GM19025 (cell line): ENCODE measurements around the gene PRDM16.

ENCODE experiments used
- ATAC-seq: cut with Tn5 transposase; IDR thresholded peaks from one replicate; pipeline ENCODE4 v1.9.1; 2021; ENCODE audit warnings: mild to moderate bottlenecking, low read depth, moderate library complexity; ENCODE audit not compliant: unreplicated experiment

Gene PRDM16

DNA sequence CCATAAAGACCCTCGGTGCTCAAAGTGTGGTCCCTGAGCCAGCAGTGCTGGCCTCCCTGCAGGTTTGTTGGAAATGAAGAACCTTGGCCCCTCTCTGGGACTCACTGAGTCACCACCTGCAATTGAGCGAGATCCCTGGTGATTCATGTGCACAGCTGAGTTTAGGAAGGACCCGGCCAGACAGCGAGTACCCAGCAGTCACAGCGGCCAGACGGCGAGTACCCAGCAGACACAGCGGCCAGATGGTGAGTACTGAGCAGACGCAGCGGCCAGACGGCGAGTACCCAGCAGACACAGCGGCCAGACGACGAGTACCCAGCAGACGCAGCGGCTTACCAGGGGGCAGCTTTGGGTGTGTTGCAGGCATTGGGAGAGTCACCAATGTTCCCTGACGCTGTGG lies 123.8 kb downstream of the PRDM16 start:
- no peak for ATAC-seq

DNA sequence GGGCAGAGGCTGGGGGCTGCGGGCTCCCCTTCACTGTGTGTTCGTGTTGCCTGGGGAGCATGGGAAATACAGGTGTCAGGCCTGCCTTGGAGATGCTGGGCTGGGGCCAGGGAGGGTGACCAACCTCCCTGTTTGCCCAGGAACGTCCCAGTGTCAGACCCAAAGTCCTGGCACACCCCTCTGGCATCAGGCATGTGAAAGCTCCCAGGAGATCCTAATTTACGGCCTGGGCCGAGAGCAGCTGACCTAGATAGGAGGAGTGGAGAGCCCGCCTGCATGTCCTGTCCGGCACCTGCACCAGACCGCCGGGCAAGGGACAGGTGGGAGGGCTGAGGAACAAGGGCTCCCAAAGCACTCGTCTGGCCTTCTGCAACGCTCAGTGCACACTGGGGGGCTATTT lies 124.8 kb downstream of the PRDM16 start:
- no peak for ATAC-seq

GRCh38 chr1:3194760-3195479 lies 125.9 kb downstream of the PRDM16 start:
- ATAC-seq: no peak

GRCh38 chr1:3195480-3195815 lies 126.4 kb downstream of the PRDM16 start:
- no peak for ATAC-seq

DNA sequence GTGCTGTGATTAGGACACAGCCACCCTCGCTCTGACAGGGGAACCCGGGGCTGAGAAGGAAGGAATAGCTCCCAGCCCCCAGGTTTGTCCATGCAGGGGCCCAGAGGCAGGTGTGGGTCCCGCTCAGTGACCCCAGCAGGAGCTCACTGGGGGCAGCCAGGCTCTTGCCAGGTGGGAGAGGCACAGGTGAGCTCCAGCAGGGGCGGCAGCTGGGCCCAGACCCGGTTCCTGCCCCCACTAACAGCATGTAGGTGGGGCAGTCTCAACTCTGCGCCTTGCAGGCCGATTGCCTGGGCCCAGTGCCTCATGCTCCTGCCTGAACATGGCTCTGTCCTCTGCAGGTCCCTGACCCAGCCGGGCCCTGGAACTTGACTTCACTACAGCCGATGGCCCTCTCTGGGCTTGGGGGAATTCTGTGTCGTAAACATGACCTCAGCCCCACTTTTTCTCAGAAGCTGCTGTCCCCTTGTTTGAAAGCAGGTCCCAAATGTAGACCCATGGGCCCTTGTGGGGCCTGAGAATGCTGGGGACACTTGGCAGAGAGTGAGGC lies 127.0 kb downstream of the PRDM16 start:
- ATAC-seq: no peak

- no peak for ATAC-seq
Measured at GRCh38 chr1:3196577-3197245, 127.7 kb downstream of the PRDM16 start.

DNA sequence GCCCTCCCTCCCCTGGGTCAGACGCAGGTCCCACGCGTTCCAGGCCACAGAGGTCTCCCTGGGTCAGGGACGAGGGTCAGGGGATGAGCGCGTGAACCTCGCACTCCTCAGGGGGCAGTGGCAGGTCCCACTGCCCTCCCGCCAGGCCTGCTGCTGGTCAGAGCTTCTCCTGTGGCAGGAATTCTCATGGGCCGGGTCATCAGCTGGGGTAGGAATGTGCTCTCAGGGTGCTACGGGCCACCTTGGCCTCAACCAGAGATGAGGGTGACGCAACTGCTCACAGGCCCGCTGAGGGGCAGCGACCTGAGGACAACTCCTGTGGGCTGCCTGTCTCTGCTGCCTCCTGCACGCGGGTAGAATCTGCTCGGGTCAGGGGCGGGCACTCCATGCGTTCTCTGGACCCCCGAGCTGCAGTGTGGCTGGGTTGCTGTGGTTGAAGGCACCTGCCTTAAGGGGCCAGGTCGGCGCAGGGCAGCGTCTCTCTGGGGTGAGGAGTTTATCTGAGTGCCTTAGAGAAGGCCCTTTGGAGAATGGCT lies 128.8 kb downstream of the PRDM16 start:
- no peak for ATAC-seq

DNA sequence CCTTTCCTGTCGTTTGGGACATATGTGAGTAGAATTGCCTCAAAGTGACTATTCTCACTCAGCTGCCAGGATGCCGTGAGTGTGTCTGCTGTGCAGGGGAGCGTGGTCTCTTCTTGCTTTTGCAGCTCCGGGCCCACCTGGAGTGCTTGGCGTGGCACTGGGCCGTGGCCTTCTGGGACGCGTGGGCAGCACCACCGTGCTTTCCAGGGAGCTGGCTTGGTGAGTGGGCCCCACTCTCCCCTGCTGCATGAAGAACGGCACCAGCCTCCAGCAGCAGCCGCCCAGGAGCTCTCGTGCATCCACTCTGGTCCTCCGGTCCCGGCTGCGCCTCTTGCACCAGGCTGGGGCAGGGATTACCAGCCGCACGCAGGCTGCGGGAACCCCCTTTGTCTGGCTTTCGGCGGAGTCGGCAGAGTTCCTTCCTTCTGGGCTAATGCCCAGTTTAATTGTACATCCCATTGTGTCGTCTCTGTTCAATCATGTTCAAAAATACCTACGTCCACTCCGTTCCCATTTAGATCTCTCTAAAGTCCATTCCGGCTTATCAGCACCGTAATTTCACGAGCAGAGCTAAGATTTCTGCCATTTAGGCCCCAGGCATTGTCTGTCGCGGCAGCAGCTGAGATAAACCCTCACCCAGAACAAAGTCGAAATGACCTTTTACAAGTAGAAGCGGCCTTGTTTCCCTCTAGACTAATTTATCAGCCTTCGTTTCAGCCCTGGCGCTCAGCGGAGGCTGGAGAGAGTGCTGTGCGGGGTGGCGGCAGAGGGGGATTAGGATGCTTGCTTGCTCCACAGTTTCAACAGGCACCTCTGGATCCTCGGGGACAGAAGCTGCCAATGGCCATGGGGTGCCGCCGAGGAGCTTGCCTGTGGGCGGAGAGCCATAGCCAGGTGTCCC lies 129.6 kb downstream of the PRDM16 start:
- no peak for ATAC-seq

- no peak for ATAC-seq
Measured at GRCh38 chr1:3204725-3205124, 135.7 kb downstream of the PRDM16 start.

DNA sequence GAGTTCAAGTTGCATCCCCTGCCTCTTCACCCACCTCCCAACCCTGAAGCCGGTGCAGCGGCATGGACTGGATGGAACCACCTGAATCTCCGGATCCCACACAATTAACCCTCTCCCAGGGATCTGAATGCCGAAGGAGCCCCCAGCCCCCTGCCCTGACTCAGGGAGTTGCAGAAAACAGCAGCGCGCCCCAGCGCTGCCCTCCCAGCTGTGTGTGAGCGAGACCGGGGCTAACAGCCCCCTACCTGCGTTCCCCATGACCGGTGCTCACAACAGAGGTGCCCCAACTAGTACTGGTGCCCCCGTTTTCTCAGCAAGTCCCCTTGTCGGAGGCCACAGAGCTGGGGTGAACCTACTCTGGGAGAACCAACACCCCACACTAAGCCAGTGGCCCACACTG lies 136.8 kb downstream of the PRDM16 start:
- no peak for ATAC-seq

GRCh38 chr1:3206696-3207095 lies 137.7 kb downstream of the PRDM16 start:
- no peak for ATAC-seq

DNA sequence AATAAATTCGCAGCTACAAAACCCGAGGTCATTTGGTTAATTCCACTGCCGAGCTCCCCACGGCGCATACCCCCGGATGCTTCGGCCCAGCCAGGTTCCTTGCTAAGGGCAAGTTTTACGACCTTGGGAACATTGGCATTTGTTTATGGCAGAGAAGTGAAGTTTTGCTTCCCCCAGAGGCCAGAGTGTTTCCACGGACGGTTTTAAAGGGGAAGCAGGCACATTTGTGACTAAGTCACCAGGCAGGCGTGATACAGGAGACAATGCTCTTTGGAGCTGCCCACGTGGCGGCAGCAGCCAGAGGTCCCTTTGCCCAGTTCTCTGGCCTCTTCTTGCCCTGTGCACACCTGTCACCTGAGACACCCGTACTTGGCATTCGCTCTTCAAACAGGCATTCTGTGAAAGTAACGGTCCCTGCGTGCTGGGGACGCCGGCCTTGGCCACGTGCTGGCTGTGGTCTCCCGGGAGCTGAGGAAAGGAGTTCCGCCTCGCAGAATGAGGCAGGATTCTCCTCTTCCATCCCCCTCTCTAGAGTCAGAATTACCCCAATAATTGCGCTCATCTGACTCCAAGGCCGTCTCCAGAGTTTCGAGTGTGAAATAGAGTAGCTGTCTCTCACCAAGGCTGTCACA lies 138.3 kb downstream of the PRDM16 start:
- ATAC-seq: no peak

- ATAC-seq: no peak
Measured at GRCh38 chr1:3208819-3209200, 139.8 kb downstream of the PRDM16 start.

DNA sequence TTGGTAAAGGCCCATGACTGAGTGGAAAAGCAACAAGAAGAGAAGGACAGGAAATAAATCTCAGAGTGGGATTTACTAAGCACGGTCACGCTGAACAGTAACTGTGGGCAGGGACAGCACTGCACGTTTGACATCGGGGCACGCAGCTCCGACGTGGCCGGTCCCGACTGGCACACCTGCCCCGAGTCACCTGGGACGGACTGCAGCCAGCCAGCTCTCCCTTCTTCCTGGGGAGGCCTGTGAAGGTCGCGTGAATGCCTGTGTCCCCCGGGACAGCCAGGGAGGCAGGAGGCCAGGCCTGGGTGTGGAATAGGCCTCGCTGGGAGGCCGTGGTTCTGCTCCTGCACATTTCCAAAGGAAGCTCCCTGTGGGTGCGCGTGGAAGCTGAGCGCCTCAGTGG lies 140.2 kb downstream of the PRDM16 start:
- ATAC-seq: no peak

GRCh38 chr1:3211582-3212375 lies 142.8 kb downstream of the PRDM16 start:
- ATAC-seq: no peak

DNA sequence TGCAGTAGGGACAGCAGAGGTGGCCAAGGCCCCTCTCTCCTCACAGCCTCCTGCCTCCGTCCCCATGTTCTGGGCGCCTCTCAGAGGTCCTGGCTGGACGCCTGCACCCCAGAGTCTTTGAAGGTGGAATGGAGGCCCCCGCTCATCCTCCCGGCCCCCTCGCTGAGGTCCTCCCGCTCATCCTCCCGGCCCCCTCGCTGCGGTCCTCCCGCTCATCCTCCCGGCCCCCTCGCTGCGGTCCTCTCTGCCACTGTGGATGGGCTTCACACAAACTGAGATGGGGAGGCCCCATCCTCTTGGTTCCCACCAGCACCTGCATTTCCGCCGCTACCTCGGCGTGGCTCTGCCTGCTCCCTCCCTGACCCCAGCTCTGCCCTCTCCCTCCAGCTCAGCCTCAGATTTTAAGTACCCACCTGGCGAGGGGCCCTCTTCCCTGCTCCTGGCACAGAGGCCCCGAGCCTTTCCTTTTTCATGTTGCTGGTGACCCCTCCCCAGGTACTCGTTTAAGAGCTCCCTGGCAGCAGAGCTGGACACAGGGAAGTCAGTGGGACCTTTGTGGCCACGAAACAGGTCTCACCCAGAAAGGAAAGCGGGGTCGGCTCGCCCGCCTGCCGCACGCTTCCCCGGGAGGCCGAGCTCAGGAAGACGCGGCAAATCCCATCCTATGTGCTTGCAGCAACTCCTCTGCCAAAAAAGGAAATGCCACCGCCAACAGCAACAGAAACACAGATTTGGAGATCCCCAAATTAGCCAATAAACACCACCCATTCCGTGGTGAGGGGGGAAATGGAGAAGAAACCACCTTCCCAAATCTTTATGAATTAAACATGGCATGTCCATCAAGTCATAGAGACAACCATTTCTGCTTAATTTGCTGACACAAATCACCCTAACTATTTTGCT lies 143.7 kb downstream of the PRDM16 start:
- no peak for ATAC-seq

DNA sequence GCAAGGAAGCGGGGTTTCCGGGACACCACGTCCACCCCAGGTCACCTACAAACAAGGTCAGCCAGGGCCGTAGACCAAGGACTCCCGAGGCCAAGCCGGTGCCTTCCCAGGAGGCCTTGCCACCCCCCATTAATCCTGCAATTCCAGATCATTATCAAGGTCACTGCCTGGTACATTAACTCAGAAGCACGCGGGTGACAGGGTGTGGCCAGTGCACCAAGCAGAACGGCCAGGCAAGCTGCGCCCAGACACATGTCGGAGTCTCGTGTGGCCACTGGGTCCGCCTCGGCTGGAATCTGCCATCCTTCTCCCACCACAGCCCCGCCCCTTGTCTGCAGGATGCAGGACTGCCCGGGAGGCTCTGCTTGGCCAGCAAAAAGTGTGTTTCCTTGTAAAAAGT lies 144.7 kb downstream of the PRDM16 start:
- no peak for ATAC-seq

DNA sequence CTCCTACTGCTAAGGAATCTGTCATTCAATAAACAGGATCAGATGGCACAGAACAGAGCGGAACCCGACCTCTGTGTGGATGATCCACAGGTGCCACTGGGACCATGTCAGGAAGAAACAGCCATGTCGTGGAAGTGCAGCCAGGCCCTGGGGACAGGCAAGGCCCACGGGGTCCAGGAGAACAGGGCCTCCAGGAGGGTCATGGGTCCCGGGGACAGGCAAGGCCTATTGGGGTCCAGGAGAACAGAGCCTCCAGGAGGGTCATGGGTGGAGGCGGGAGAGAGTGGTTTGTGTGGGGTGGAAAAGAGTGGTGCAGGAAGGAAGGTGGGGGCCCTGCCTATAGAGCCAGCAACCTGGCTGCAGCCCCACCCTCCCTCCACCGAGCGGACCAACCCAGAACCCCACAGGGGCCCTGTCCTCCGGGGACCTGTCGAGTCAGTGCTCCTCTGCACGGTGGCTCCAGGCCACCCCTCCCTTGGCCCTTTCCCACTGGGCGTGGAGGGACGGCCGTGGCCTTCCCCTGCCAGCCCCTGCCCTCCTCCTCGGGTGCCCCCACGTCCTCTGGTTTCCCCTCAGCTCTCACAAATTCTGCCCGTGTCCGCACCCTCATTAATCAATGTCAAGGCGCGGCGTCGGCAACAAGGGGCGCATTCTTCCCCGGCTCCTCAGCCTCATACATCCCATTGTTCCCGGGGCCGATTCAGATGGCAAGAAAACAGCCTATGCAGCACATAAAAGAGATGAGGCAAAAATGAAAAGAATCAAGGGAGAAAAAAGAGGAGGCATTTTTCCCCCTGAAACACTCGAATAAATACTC lies 146.4 kb downstream of the PRDM16 start:
- ATAC-seq: no peak
